ENCODE measurements around the gene WFDC9.
"Not testable (repeated sequence)": the region's sequence is repeated elsewhere in the genome, so short reads cannot be mapped to it uniquely, and the experiment has no call there.

WFDC9 gene

GRCh38 chr20:45631184-45631583, at the start of gene WFDC9:
TSS of gene WFDC9 (minus strand) at chr20:45631284. CDS start at chr20:45610181, 21,103 bp downstream.
- Histone ChIP-seq H3K9me3 (no peaks in the 10 kb centered on the region), H3K36me3 (no peaks in the 10 kb centered on the region), H3K4me1 (peaks cover 0 to 5% (median 0%) of the 10 kb centered on the region in 4 donors), H3K27ac (no peak within 1 kb of the TSS), H3K4me3 (no peak within 1 kb of the TSS), H3K27me3 (no peaks in the 10 kb centered on the region)
- TF ChIP-seq, protein P1, sequence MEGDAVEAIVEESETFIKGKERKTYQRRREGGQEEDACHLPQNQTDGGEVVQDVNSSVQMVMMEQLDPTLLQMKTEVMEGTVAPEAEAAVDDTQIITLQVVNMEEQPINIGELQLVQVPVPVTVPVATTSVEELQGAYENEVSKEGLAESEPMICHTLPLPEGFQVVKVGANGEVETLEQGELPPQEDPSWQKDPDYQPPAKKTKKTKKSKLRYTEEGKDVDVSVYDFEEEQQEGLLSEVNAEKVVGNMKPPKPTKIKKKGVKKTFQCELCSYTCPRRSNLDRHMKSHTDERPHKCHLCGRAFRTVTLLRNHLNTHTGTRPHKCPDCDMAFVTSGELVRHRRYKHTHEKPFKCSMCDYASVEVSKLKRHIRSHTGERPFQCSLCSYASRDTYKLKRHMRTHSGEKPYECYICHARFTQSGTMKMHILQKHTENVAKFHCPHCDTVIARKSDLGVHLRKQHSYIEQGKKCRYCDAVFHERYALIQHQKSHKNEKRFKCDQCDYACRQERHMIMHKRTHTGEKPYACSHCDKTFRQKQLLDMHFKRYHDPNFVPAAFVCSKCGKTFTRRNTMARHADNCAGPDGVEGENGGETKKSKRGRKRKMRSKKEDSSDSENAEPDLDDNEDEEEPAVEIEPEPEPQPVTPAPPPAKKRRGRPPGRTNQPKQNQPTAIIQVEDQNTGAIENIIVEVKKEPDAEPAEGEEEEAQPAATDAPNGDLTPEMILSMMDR (IDR thresholded peaks at IDR 0.05): no peak
- intact Hi-C loops (cut with DNase I; ENCODE audit: low total_unique reads): no loop called here
- DNase-seq: no peak

DNA sequence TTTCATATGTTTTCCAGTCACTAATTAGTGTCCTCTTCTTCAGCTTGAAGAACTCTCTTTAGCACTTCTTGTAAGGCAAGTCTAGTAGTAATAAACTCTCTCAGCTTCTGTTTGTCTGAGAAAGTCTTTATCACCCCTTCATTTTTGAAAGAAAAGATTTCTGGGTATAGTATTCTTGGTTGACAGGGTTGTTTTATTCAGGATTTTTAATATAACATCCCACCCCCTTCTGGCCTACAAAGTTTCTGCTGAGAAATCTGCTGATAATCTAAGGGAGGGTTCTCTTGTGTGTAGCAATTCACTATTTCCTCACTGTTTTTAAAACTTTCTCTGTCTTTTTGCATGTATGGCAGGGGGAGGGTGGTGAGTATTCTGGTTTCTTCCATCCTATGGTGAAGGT, 48.6 kb upstream of the WFDC9 start:
- Histone ChIP-seq H3K36me3 (no peaks in the 10 kb centered on the region), H3K9me3 (peaks cover 0 to 32% (median 27%) of the 10 kb centered on the region in 3 donors), H3K27me3 (no peaks in the 10 kb centered on the region), H3K27ac (no peak overlapping the region), H3K4me1 (no peaks in the 10 kb centered on the region), H3K4me3 (no peak overlapping the region)
- intact Hi-C loops (cut with DNase I; ENCODE audit: low total_unique reads): no loop called here
- no peak for DNase-seq
- TF ChIP-seq, protein P1 (IDR thresholded peaks at IDR 0.05): no peak

DNA sequence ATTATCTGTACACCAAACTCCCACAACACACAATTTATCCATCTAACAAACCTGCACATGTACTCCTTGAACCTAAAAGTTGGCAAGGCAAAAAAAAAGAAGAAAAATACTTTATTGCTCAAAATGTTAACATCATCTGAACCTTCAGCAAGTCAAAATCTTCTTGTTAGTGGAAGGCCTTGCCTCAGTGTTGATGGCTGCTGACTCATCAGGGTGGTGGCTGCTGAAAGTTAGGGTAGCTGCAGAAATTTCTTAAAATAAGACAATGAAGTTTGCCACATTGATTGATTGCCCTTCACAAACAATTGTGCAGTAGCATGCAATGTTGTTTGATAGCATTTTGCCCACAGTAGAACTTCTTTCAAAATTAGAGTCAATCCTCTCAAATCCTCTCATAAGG, 41.7 kb upstream of the WFDC9 start:
- no peaks in the 10 kb centered on the region for H3K36me3 ChIP-seq
- intact Hi-C loops (cut with DNase I; ENCODE audit: low total_unique reads): no loop called here
- DNase-seq: no peak
- H3K4me1 ChIP-seq: no peaks in the 10 kb centered on the region
- H3K4me3 ChIP-seq: no peak overlapping the region
- TF ChIP-seq, protein P1 (IDR thresholded peaks at IDR 0.05): no peak
- H3K27ac ChIP-seq: no peak overlapping the region
- H3K9me3 ChIP-seq: peaks cover 0 to 6% (median 4%) of the 10 kb centered on the region in 3 donors
- H3K27me3 ChIP-seq: no peaks in the 10 kb centered on the region

GRCh38 chr20:45670139-45670538, 39.1 kb upstream of the WFDC9 start, which contains the start of gene WFDC11:
TSS of gene WFDC11 (minus strand) at chr20:45670239. CDS start at chr20:45650600, 19,639 bp downstream.
- intact Hi-C loops (cut with DNase I; ENCODE audit: low total_unique reads): no loop called here
- Histone ChIP-seq H3K4me3 (no peak within 1 kb of the TSS), H3K27ac (no peak within 1 kb of the TSS), H3K4me1 (no peaks in the 10 kb centered on the region), H3K27me3 (no peaks in the 10 kb centered on the region), H3K36me3 (no peaks in the 10 kb centered on the region), H3K9me3 (peaks cover 0 to 6% (median 0%) of the 10 kb centered on the region in 3 donors)
- TF ChIP-seq, protein P1 (IDR thresholded peaks at IDR 0.05): no peak
- no peak for DNase-seq

- DNase-seq; H3K27ac ChIP-seq; intact Hi-C loops (cut with DNase I; ENCODE audit: low total_unique reads): not testable (repeated sequence)
Measured at GRCh38 chr20:45657038-45657437, 26.0 kb upstream of the WFDC9 start.

DNA sequence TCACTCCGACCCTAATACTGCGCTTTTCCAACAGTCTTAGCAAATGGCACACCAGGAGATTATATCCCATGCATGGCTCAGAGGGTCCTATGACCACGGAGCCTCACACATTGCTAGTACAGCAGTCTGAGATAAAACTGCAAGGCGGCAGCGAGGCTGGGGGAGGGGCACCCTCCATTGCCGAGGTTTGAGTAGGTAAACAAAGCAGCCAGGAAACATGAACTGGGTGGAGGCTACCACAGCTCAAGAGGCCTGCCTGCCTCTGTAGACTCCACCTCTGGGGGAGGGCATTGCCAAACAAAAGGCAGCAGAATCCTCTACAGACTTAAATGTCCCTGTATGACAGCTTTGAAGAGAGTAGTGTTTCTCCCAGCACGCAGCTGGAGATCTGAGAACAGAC, 20.6 kb upstream of the WFDC9 start:
- H3K27ac ChIP-seq; H3K4me1 ChIP-seq; H3K4me3 ChIP-seq; H3K27me3 ChIP-seq; DNase-seq; intact Hi-C loops (cut with DNase I; ENCODE audit: low total_unique reads); H3K36me3 ChIP-seq; H3K9me3 ChIP-seq: not testable (repeated sequence)

More at GRCh38 chr20:45657038-45657437, 26.0 kb upstream of the WFDC9 start:
- H3K4me3 ChIP-seq, H3K9me3 ChIP-seq, H3K4me1 ChIP-seq, H3K27me3 ChIP-seq, H3K36me3 ChIP-seq: not testable (repeated sequence)

DNA sequence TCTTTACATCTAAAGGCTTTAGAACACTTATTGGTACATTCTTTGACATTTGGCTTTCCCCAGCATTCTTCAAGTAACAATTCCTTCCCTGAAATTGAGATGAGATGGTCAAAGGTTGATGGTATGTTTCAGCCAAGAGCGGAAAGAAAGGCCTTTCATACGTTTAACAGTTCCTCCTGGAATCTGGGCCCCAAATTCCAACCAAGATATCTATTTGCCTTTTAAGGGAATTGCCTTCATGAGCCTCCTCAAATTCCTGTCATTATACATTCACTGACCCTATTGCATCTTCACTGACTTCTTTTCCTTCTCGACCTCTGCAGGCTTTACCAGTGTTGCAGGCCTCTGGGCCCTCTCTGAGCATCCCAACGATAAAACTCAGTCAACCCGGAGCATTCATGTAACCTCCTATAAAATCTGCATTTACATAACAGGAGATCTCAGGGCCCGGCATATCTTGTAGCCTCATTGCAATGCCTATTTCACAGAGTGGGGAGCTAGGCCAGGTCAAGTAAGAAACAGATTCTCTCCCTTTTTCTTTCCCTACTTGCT, 18.3 kb upstream of the WFDC9 start:
- no peak for DNase-seq
- no peaks in the 10 kb centered on the region for H3K9me3 ChIP-seq
- TF ChIP-seq, protein P1 (IDR thresholded peaks at IDR 0.05): no peak
- no peaks in the 10 kb centered on the region for H3K27me3 ChIP-seq
- no peak overlapping the region for H3K27ac ChIP-seq
- intact Hi-C loops (cut with DNase I; ENCODE audit: low total_unique reads): no loop called here
- no peaks in the 10 kb centered on the region for H3K4me1 ChIP-seq
- H3K36me3 ChIP-seq: no peaks in the 10 kb centered on the region
- H3K4me3 ChIP-seq: no peak overlapping the region

Data from tibial artery (tissue), 4 donors.